ENCODE data around the gene TPI1. TPM values are rescaled to one million over a fixed set of nuclear protein-coding genes. Genes with fewer than 3 reads are reported as not detected.
A peak's percentile ranks its signal among the peaks of the same experiment; 100 is the strongest.

Gene TPI1
- total RNA-seq, 1 experiment from 2014 or later = 1,045 TPM

GRCh38 chr12:6847676-6848075 lies 19.7 kb upstream of the TPI1 start (continued):
- TF ChIP-seq ATF6 (CRISPR knock-in tag; IDR thresholded peaks at IDR 0.05) (no peak), PRRX2 (CRISPR knock-in tag; IDR thresholded peaks at IDR 0.05) (no peak), TEAD4 (CRISPR knock-in tag; IDR thresholded peaks at IDR 0.05) (no peak), ZNF317 (CRISPR knock-in tag; IDR thresholded peaks at IDR 0.05; ENCODE audit: borderline replicate concordance, low read depth) (no peak), NR1H2 (CRISPR knock-in tag; IDR thresholded peaks at IDR 0.05) (no peak), GABPB1 (CRISPR knock-in tag; IDR thresholded peaks at IDR 0.05) (no peak), ZNF263 (CRISPR knock-in tag; IDR thresholded peaks at IDR 0.05; ENCODE audit: low read depth) (no peak), ZNF138 (CRISPR knock-in tag; conservative IDR thresholded peaks at IDR 0.05) (no peak), NR3C1 (CRISPR knock-in tag; conservative IDR thresholded peaks at IDR 0.05; ENCODE audit: low read depth) (no peak), CREB1 (CRISPR knock-in tag; IDR thresholded peaks at IDR 0.05) (no peak), NFYB (CRISPR knock-in tag; conservative IDR thresholded peaks at IDR 0.05; ENCODE audit: low read depth) (no peak)
- TF ChIP-seq, protein P1, sequence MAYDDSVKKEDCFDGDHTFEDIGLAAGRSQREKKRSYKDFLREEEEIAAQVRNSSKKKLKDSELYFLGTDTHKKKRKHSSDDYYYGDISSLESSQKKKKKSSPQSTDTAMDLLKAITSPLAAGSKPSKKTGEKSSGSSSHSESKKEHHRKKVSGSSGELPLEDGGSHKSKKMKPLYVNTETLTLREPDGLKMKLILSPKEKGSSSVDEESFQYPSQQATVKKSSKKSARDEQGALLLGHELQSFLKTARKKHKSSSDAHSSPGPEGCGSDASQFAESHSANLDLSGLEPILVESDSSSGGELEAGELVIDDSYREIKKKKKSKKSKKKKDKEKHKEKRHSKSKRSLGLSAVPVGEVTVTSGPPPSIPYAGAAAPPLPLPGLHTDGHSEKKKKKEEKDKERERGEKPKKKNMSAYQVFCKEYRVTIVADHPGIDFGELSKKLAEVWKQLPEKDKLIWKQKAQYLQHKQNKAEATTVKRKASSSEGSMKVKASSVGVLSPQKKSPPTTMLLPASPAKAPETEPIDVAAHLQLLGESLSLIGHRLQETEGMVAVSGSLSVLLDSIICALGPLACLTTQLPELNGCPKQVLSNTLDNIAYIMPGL (CRISPR knock-in tag; IDR thresholded peaks at IDR 0.05) = no peak
- TF ChIP-seq, protein P2, sequence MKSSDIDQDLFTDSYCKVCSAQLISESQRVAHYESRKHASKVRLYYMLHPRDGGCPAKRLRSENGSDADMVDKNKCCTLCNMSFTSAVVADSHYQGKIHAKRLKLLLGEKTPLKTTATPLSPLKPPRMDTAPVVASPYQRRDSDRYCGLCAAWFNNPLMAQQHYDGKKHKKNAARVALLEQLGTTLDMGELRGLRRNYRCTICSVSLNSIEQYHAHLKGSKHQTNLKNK (CRISPR knock-in tag; IDR thresholded peaks at IDR 0.05) = no peak
- TF ChIP-seq, protein P3, sequence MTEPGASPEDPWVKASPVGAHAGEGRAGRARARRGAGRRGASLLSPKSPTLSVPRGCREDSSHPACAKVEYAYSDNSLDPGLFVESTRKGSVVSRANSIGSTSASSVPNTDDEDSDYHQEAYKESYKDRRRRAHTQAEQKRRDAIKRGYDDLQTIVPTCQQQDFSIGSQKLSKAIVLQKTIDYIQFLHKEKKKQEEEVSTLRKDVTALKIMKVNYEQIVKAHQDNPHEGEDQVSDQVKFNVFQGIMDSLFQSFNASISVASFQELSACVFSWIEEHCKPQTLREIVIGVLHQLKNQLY (CRISPR knock-in tag; IDR thresholded peaks at IDR 0.05) = no peak

- DNase-seq (ENCODE audit: low spot score) (no peak), ATAC-seq (no peak)
- Mint-ChIP-seq H3K27me3 (ENCODE audit: low read depth) (no peaks in the 10 kb centered on the region), H3K27ac (no peak overlapping the region; the same call in 1 of the 2 replicates), H3K36me3 (peaks cover 43% of the 10 kb centered on the region), H3K4me1 (peaks cover 19% of the 10 kb centered on the region), H3K4me3 (peak overlapping the region; percentile 95), H3K9me3 (no peaks in the 10 kb centered on the region)
- POLR2A ChIA-PET = interaction anchor here (1.4 kb wide), 1 partner anchor 16 kb away, joined by 6 read pairs; no protein-coding TSS in a partner anchor
- CTCF ChIA-PET = interaction anchor here (0.6 kb wide), 1 partner anchor 93 kb away, joined by 5 read pairs; no protein-coding TSS in a partner anchor
- TF ChIP-seq ZNF138 (CRISPR knock-in tag; conservative IDR thresholded peaks at IDR 0.05) (no peak), PRRX2 (CRISPR knock-in tag; IDR thresholded peaks at IDR 0.05) (no peak), NFYB (CRISPR knock-in tag; conservative IDR thresholded peaks at IDR 0.05; ENCODE audit: low read depth) (no peak), ZNF423 (CRISPR knock-in tag; IDR thresholded peaks at IDR 0.05) (no peak), SMAD3 (CRISPR knock-in tag; IDR thresholded peaks at IDR 0.05; ENCODE audit: borderline replicate concordance) (no peak), AR (CRISPR knock-in tag; IDR thresholded peaks at IDR 0.05) (no peak), CREM (CRISPR knock-in tag; IDR thresholded peaks at IDR 0.05) (no peak), GRHL2 (CRISPR knock-in tag; IDR thresholded peaks at IDR 0.05; ENCODE audit: insufficient replicate concordance, severe bottlenecking) (no peak), ZNF263 (CRISPR knock-in tag; IDR thresholded peaks at IDR 0.05; ENCODE audit: low read depth) (no peak), ZNF219 (CRISPR knock-in tag; IDR thresholded peaks at IDR 0.05; ENCODE audit: borderline replicate concordance) (no peak), GTF2I (CRISPR knock-in tag; conservative IDR thresholded peaks at IDR 0.05) (no peak), ELF4 (CRISPR knock-in tag; IDR thresholded peaks at IDR 0.05; ENCODE audit: low read depth) (no peak), PREB (CRISPR knock-in tag; IDR thresholded peaks at IDR 0.05; ENCODE audit: borderline replicate concordance) (no peak), FOXP1 (CRISPR knock-in tag; IDR thresholded peaks at IDR 0.05; ENCODE audit: borderline replicate concordance) (no peak), CBFB (CRISPR knock-in tag; IDR thresholded peaks at IDR 0.05; ENCODE audit: low read depth) (no peak)
- TF ChIP-seq, protein P1 (CRISPR knock-in tag; IDR thresholded peaks at IDR 0.05) = no peak
- TF ChIP-seq, protein P3 (CRISPR knock-in tag; IDR thresholded peaks at IDR 0.05) = no peak
Measured at GRCh38 chr12:6849427-6849826, 17.9 kb upstream of the TPI1 start.

All from WTC11 (cell line).